SK-N-SH (cell line): Measurements from ENCODE around the gene IQSEC3.

ENCODE experiments used
- FOXM1 ChIP-seq: IDR thresholded peaks from 2 replicates; pipeline ENCODE4 v1.4.0; 2012; ENCODE audit warnings: low read depth, mild to moderate bottlenecking
- TF ChIP-seq, protein P1 (sequence below): fragments of 200-600 bp; sonication (generic); IDR thresholded peaks from 2 replicates; pipeline ENCODE4 v1.6.1; 2017; ENCODE audit warnings: antibody characterized with exemption, mild to moderate bottlenecking, moderate library complexity

- no peak for TF ChIP-seq FOXM1
- TF ChIP-seq, protein P1, sequence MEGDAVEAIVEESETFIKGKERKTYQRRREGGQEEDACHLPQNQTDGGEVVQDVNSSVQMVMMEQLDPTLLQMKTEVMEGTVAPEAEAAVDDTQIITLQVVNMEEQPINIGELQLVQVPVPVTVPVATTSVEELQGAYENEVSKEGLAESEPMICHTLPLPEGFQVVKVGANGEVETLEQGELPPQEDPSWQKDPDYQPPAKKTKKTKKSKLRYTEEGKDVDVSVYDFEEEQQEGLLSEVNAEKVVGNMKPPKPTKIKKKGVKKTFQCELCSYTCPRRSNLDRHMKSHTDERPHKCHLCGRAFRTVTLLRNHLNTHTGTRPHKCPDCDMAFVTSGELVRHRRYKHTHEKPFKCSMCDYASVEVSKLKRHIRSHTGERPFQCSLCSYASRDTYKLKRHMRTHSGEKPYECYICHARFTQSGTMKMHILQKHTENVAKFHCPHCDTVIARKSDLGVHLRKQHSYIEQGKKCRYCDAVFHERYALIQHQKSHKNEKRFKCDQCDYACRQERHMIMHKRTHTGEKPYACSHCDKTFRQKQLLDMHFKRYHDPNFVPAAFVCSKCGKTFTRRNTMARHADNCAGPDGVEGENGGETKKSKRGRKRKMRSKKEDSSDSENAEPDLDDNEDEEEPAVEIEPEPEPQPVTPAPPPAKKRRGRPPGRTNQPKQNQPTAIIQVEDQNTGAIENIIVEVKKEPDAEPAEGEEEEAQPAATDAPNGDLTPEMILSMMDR, result no peak
Measured at GRCh38 chr12:182381-182892, 115.9 kb downstream of the IQSEC3 start.
